Raji (cell line): Measurements from ENCODE around the gene CDC42EP3.

Experiments used
- POLR2A ChIP-seq: IDR thresholded peaks from 2 replicates; pipeline ENCODE4 v1.6.1; 2011; ENCODE audit warnings: low read depth, low read length, control low read depth; ENCODE audit not compliant: insufficient read depth

CDC42EP3 gene

GRCh38 chr2:37653805-37654378, 17.6 kb downstream of the CDC42EP3 start:
- TF ChIP-seq POLR2A, result no peak

- TF ChIP-seq POLR2A, result no peak
Observed at GRCh38 chr2:37653093-37653492, 18.3 kb downstream of the CDC42EP3 start.

GRCh38 chr2:37652199-37652640, 19.2 kb downstream of the CDC42EP3 start:
- no peak for TF ChIP-seq POLR2A

- no peak for TF ChIP-seq POLR2A
Observed at GRCh38 chr2:37650548-37651093, 20.8 kb downstream of the CDC42EP3 start.

GRCh38 chr2:37649518-37649917, 21.9 kb downstream of the CDC42EP3 start:
- TF ChIP-seq POLR2A, result no peak

- no peak for TF ChIP-seq POLR2A
Observed at GRCh38 chr2:37648331-37649011, 23.0 kb downstream of the CDC42EP3 start.

GRCh38 chr2:37647971-37648330, 23.5 kb downstream of the CDC42EP3 start:
- TF ChIP-seq POLR2A, result no peak

GRCh38 chr2:37645836-37646235, 25.6 kb downstream of the CDC42EP3 start:
- no peak for TF ChIP-seq POLR2A

- no peak for TF ChIP-seq POLR2A
Observed at GRCh38 chr2:37645362-37645761, 26.1 kb downstream of the CDC42EP3 start.

GRCh38 chr2:37644191-37644590, 27.3 kb downstream of the CDC42EP3 start:
- no peak for TF ChIP-seq POLR2A

GRCh38 chr2:37643730-37644078, 27.7 kb downstream of the CDC42EP3 start:
- no peak for TF ChIP-seq POLR2A

GRCh38 chr2:37642907-37643729, 28.3 kb downstream of the CDC42EP3 start:
- TF ChIP-seq POLR2A, result no peak

- no peak for TF ChIP-seq POLR2A
Observed at GRCh38 chr2:37641582-37642171, 29.8 kb downstream of the CDC42EP3 start.

- no peak for TF ChIP-seq POLR2A
Observed at GRCh38 chr2:37639631-37640030, 31.8 kb downstream of the CDC42EP3 start.

GRCh38 chr2:37638973-37639372, 32.5 kb downstream of the CDC42EP3 start:
- no peak for TF ChIP-seq POLR2A

GRCh38 chr2:37637985-37638384, 33.5 kb downstream of the CDC42EP3 start:
- no peak for TF ChIP-seq POLR2A

- no peak for TF ChIP-seq POLR2A
Observed at GRCh38 chr2:37637190-37637860, 34.1 kb downstream of the CDC42EP3 start.
